Small intestine (tissue), 7 donors: ENCODE results near the gene DZANK1. TPM values are rescaled to one million over a fixed set of nuclear protein-coding genes. Genes with fewer than 3 reads are reported as not detected.

Experiments
- DNase-seq, 2 donors: peaks; one replicate each; pipeline versions ENCODE4 v3.0.0 to v3.0.0-alpha.2; 2013
- FAIRE-seq: peaks from 2 replicates; lab custom pipeline; 2012; peaks lifted over from hg19 to GRCh38; lab: Jason Lieb, UNC
- H3K27ac ChIP-seq, 3 donors: one replicate each; pipeline ENCODE4 v1.5.1; 2013; ENCODE audit warnings: low read length in 2 of 3, mild to moderate bottlenecking in 2 of 3, control low read depth in 1 of 3, inconsistent platforms in 1 of 3, low read depth in 1 of 3, moderate library complexity in 1 of 3
- H3K27me3 ChIP-seq, 3 donors: one replicate each; pipeline ENCODE4 v1.6.1; 2013; ENCODE audit warnings: low read length in 3 of 3, inconsistent platforms in 1 of 3; ENCODE audit not compliant: control insufficient read depth in 3 of 3, insufficient read depth in 3 of 3
- H3K36me3 ChIP-seq, 3 donors: one replicate each; pipeline ENCODE4 v1.6.1; 2013; ENCODE audit warnings: low read length in 3 of 3, inconsistent platforms in 1 of 3, low read depth in 1 of 3, mild to moderate bottlenecking in 1 of 3, moderate library complexity in 1 of 3; ENCODE audit not compliant: control insufficient read depth in 3 of 3, insufficient read depth in 2 of 3
- H3K4me1 ChIP-seq, 3 donors: one replicate each; pipeline ENCODE4 v1.6.1; 2013; ENCODE audit warnings: low read length in 2 of 3, inconsistent platforms in 1 of 3, low read depth in 1 of 3, mild to moderate bottlenecking in 1 of 3, moderate library complexity in 1 of 3; ENCODE audit not compliant: control insufficient read depth in 3 of 3, insufficient read depth in 2 of 3
- H3K4me3 ChIP-seq, 3 donors: one replicate each; pipeline ENCODE4 v1.5.1; 2013; ENCODE audit warnings: low read length in 3 of 3, control low read depth in 1 of 3, inconsistent platforms in 1 of 3, low read depth in 1 of 3, mild to moderate bottlenecking in 1 of 3, moderate library complexity in 1 of 3
- H3K9me3 ChIP-seq, 2 donors: one replicate each; pipeline ENCODE4 v1.6.1; 2013; ENCODE audit warnings: low read depth in 1 of 2, low read length in 1 of 2; ENCODE audit not compliant: control insufficient read depth in 2 of 2, insufficient read depth in 1 of 2
- WGBS, 3 donors: extraction: QIAGEN DNeasy Blood & Tissue Kit; methylation state at CpG; one replicate each; pipeline ENCODE4 v1.1.7; 2013; 5-methylcytosine and 5-hydroxymethylcytosine counted together
- polyA plus RNA-seq, 4 donors: library from polyadenylated mRNA; stranded (reverse) in 3 of 4; unstranded in 1 of 4; fragments of 200-250 nt in 3 of 4; fragments of 120-200 nt in 1 of 4; gene quantifications; one replicate each; pipeline versions ENCODE4 v1.2.1 to v1.2.3, GENCODE V29; 2013
- donor health status: healthy with polysubstance abuse.
- donor health status: control.
- donor health status: control.
- donor health status: Bipolar disorder and iron deficiency.
- donor health status: healthy.

The DZANK1 gene
- polyA plus RNA-seq, 4 donors: 0.54 to 1.8 (median 0.85) TPM; not detected in 1

DNA sequence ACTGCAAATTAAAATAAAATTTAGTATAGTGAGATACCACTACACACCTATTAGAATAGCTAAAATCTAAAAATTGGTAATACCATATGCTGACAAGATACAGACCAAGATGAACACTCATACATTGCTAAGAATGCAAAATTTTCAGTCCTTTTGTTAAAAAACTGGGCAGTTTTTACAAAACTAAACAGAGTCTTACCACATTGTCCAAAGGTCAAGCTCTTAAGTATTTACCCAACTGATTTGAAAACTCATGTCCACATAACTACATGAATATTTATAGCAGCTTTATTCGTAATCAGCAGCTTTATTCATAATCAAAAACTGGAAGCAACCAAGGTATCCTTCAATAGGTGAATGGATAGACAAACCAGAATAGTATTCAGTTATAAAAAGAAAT lies 10.4 kb upstream of the DZANK1 start:
- Histone ChIP-seq H3K27me3 (no peaks in the 10 kb centered on the region), H3K36me3 (peaks cover 0 to 22% (median 10%) of the 10 kb centered on the region in 3 donors), H3K9me3 (no peaks in the 10 kb centered on the region), H3K4me3 (no peak overlapping the region), H3K27ac (no peak overlapping the region), H3K4me1 (no peaks in the 10 kb centered on the region)
- FAIRE-seq (no peak), DNase-seq (no peak)
- whole genome bisulfite sequencing, 3 donors: 22 to 83% (median 55%) methylated on average over 1 of the region's 1 CpG

DNA sequence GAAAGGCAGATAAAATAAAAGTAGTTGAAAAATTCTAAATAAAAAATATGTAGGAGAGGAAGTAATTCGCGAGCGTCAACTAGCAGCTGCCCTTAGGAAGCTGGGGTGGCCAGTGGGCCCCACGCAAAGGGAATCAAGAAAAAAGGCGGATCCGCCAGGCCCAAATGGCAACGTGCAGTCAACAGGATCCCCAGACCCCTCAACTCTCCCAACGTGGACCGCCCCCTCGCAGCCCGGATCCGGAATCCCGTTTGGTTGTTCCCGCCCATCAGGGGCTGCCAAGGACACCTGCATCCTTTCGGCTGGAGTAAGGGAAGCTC lies 296 bp downstream of the DZANK1 start:
- H3K27me3 ChIP-seq: no peaks in the 10 kb centered on the region
- H3K4me3 ChIP-seq: peak overlapping the region; percentile 62 to 74 (median 67)
- no peak for DNase-seq
- WGBS, 3 donors: 0 to 1% (median 0%) methylated on average over 13 to 15 of the region's 15 CpGs
- H3K27ac ChIP-seq: peak overlapping the region in 2 of 3 donors; percentile 17 to 35
- H3K4me1 ChIP-seq: peaks cover 0 to 4% (median 0%) of the 10 kb centered on the region in 3 donors
- no peak for FAIRE-seq
- no peaks in the 10 kb centered on the region for H3K9me3 ChIP-seq
- peaks cover 0 to 8% (median 3%) of the 10 kb centered on the region in 3 donors for H3K36me3 ChIP-seq

DNA sequence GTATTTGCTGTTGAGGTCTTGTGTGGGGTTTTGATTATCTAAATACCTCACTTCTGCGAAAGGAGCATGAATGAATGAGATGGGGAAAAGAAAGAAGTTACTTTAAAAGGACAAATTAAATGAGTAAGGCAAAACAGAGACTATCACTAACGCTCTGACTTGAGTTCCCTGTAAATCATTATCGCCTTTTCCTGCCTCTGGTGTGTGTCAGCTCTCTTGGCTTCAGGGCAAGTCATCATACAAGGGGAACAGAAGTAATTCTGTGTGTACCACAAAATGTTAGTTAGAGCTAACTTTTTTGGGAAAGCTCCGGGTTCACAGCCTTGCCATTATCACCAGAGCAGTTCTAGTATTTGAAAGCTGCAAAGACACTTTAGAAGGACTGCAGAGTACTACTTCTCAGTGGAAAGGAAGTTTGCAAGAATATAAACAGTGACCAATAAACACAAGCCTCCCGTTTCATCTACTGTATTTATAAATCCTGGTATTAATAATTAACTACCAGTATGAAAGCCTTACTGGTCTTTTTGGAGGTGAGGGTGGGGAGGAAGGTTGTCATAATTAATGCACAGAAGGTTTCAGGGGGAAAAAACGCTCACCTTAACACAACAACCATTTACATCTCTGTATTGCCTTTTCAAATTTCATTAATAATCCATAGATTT lies 1.2 kb downstream of the DZANK1 start:
- no peaks in the 10 kb centered on the region for H3K27me3 ChIP-seq
- DNase-seq (peak in 1 of 2 donors; percentile 5), FAIRE-seq (no peak)
- H3K4me1 ChIP-seq: peaks cover 0 to 4% (median 0%) of the 10 kb centered on the region in 3 donors
- no peak overlapping the region for H3K27ac ChIP-seq
- H3K36me3 ChIP-seq: peaks cover 0 to 3% (median 2%) of the 10 kb centered on the region in 3 donors
- H3K4me3 ChIP-seq: no peak overlapping the region
- no peaks in the 10 kb centered on the region for H3K9me3 ChIP-seq
- 21 to 42% (median 31%) methylated on average over 6 of the region's 6 CpGs for WGBS, 3 donors

GRCh38 chr20:18456600-18456999 lies 10.2 kb downstream of the DZANK1 start:
- Histone ChIP-seq H3K9me3 (peaks cover 0 to 3% of the 10 kb centered on the region in 2 donors), H3K4me1 (no peaks in the 10 kb centered on the region), H3K27ac (no peak overlapping the region), H3K4me3 (no peak overlapping the region), H3K27me3 (no peaks in the 10 kb centered on the region), H3K36me3 (no peaks in the 10 kb centered on the region)
- 87 to 90% (median 88%) methylated on average over 3 of the region's 3 CpGs for WGBS, 3 donors
- DNase-seq: no peak
- no peak for FAIRE-seq

DNA sequence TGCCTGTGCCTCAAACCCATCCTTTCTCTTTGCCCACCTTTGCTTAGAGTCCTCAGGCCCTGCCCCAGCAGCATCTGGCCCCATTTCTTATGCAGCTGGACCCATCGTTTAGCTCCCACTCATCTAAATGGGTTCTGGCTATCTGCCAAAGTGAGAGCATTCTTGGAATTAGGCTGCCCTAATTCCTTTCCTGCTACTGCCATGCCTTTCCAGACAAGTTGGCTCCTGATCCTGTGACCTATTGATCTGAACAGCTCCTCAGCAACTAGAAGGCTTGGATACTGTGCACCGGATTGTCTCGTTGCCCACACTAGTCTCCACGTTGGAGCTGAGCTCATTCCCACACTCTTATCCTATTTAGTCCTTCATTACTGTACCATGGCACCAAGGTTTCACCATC lies 22.9 kb downstream of the DZANK1 start:
- Histone ChIP-seq H3K9me3 (no peaks in the 10 kb centered on the region), H3K36me3 (no peaks in the 10 kb centered on the region), H3K27me3 (no peaks in the 10 kb centered on the region), H3K4me1 (no peaks in the 10 kb centered on the region), H3K4me3 (no peak overlapping the region), H3K27ac (no peak overlapping the region)
- WGBS, 3 donors: 54 to 66% (median 63%) methylated on average over 4 of the region's 4 CpGs
- DNase-seq (no peak), FAIRE-seq (no peak)

DNA sequence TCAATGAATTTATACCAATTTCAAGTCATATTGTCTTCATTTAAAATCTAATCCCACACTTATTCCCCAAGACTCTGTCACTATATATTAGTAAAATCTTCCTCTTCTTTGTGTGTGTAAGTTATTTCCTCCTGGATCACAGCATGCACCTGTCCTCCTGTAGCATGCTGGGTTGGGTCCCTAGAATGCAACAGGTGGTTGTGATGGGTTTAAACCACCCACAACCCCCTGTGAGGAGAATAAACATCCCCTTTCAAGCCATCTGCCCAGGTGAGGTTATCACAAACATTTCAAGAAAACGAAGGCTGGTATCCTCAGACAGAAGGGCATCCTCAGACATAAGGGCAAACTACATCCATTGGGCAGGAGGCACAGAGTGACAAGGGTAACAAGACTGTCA lies 26.4 kb downstream of the DZANK1 start:
- no peak overlapping the region for H3K4me3 ChIP-seq
- DNase-seq: no peak
- H3K9me3 ChIP-seq: no peaks in the 10 kb centered on the region
- no peak for FAIRE-seq
- no peaks in the 10 kb centered on the region for H3K36me3 ChIP-seq
- no peak overlapping the region for H3K27ac ChIP-seq
- WGBS, 3 donors: 31 to 78% (median 62%) methylated on average over 1 of the region's 1 CpG
- no peaks in the 10 kb centered on the region for H3K27me3 ChIP-seq
- H3K4me1 ChIP-seq: no peaks in the 10 kb centered on the region

- H3K27ac ChIP-seq: no peak overlapping the region
- no peaks in the 10 kb centered on the region for H3K36me3 ChIP-seq
- DNase-seq (no peak), FAIRE-seq (no peak)
- no peaks in the 10 kb centered on the region for H3K9me3 ChIP-seq
- H3K27me3 ChIP-seq: no peaks in the 10 kb centered on the region
- WGBS, 3 donors: 65 to 71% (median 68%) methylated on average over 2 of the region's 2 CpGs
- no peaks in the 10 kb centered on the region for H3K4me1 ChIP-seq
- no peak overlapping the region for H3K4me3 ChIP-seq
Measured at GRCh38 chr20:18436847-18437246, 30.0 kb downstream of the DZANK1 start.

DNA sequence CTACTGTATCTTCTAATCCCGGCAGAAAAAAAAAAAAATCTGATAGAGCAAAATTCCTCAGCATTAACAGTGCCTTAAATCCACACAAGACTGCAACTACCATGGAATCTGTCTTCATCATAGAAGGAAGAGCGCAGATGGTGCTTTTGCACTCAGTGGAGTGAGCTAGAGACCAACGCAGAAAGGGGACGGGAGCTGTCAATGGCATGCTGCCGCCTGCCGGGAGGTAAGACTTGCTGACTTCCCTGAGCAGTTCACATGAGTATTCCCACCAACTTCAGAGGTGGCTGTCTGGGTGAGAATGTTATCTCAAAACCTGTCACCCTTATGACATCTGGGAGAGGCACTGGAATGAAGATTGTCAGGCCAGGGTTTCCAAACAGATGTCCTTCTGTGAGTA lies 35.6 kb downstream of the DZANK1 start:
- 58 to 73% (median 71%) methylated on average over 6 of the region's 6 CpGs for WGBS, 3 donors
- DNase-seq: peak; percentile 51 to 54

More for the DNA sequence above, 35.6 kb downstream of the DZANK1 start:
- Histone ChIP-seq H3K36me3 (peaks cover 0 to 2% (median 0%) of the 10 kb centered on the region in 3 donors), H3K27ac (no peak overlapping the region), H3K27me3 (no peaks in the 10 kb centered on the region), H3K9me3 (no peaks in the 10 kb centered on the region), H3K4me1 (peaks cover 2 to 22% (median 2%) of the 10 kb centered on the region in 3 donors), H3K4me3 (no peak overlapping the region)
- FAIRE-seq: no peak
